HG02642 (cell line): ENCODE results near the gene SQOR.
A peak's percentile ranks its signal among the peaks of the same experiment; 100 is the strongest.

Experiments used
- ATAC-seq: cut with Tn5 transposase; IDR thresholded peaks from one replicate; pipeline ENCODE4 v1.9.1; 2021; ENCODE audit warnings: mild to moderate bottlenecking; ENCODE audit not compliant: unreplicated experiment, poor library complexity

Gene SQOR

GRCh38 chr15:45703670-45704328 lies 69.0 kb downstream of the SQOR start:
- ATAC-seq, result no peak

GRCh38 chr15:45704329-45705249 lies 69.8 kb downstream of the SQOR start:
- ATAC-seq, result no peak

GRCh38 chr15:45705510-45706473 lies 71.0 kb downstream of the SQOR start:
- peak; percentile 90 for ATAC-seq

GRCh38 chr15:45710657-45711056 lies 75.8 kb downstream of the SQOR start:
- ATAC-seq, result no peak

- ATAC-seq, result peak; percentile 66
These were observed 80.0 kb downstream of the SQOR start for GRCh38 chr15:45714590-45715488.

GRCh38 chr15:45715528-45715927 lies 80.7 kb downstream of the SQOR start:
- ATAC-seq, result no peak

GRCh38 chr15:45719490-45719889 lies 84.7 kb downstream of the SQOR start:
- ATAC-seq, result no peak

GRCh38 chr15:45720183-45720582 lies 85.4 kb downstream of the SQOR start:
- ATAC-seq, result no peak

GRCh38 chr15:45728641-45729040 lies 93.8 kb downstream of the SQOR start:
- ATAC-seq, result no peak

- ATAC-seq, result no peak
These were observed 94.3 kb downstream of the SQOR start for GRCh38 chr15:45729141-45729540.

- ATAC-seq, result no peak
These were observed 96.5 kb downstream of the SQOR start for GRCh38 chr15:45731343-45731742.

- ATAC-seq, result no peak
These were observed 97.8 kb downstream of the SQOR start for GRCh38 chr15:45732662-45733061.

- no peak for ATAC-seq
These were observed 99.5 kb downstream of the SQOR start for GRCh38 chr15:45734260-45734711.
